ENCODE measurements around the gene CES4A. TPM values are rescaled to one million over a fixed set of nuclear protein-coding genes. Genes with fewer than 3 reads are reported as not detected.

CES4A gene
- total and polyA plus RNA-seq, 2 of the 13 experiments (the other 11 are each of a cell fraction or from before 2014, with no cell fraction given) = 0.09 to 0.17 TPM

DNA sequence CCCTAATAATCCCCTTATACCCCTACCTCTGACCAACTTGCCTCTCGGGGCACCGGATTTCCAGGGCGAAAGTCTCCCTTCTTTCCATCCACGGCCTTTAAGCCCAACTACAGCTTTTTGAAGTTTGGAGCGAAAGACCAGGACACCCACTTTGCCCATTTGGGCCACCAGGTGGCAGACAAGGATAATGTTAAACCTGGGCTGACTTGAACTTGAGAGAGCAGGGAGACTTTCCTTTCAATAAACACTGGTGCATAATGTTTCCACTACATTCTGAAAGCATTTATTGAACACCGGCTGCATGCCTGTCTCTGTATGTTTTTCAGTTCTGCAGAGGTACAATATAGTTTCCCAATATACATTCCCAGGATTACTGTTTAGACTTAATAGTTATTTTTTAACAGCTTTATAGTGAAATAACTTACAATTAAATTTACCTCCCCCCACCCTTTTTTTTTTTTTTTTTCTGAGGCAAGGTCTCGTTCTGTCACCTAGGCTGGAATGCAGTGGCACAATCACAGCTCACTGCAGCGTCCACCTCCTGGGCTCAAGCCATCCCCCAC lies 34.2 kb upstream of the CES4A start (continued):
- TF ChIP-seq, protein P1, sequence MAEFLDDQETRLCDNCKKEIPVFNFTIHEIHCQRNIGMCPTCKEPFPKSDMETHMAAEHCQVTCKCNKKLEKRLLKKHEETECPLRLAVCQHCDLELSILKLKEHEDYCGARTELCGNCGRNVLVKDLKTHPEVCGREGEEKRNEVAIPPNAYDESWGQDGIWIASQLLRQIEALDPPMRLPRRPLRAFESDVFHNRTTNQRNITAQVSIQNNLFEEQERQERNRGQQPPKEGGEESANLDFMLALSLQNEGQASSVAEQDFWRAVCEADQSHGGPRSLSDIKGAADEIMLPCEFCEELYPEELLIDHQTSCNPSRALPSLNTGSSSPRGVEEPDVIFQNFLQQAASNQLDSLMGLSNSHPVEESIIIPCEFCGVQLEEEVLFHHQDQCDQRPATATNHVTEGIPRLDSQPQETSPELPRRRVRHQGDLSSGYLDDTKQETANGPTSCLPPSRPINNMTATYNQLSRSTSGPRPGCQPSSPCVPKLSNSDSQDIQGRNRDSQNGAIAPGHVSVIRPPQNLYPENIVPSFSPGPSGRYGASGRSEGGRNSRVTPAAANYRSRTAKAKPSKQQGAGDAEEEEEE (CRISPR knock-in tag; IDR thresholded peaks at IDR 0.05; ENCODE audit: borderline replicate concordance) = no peak
- TF ChIP-seq MIER2 (CRISPR knock-in tag; IDR thresholded peaks at IDR 0.05) (peak; percentile 71; the same call in 1 of the 2 replicates), ZBTB7B (CRISPR knock-in tag; IDR thresholded peaks at IDR 0.05) (0 out of 2 replicates have a peak, but pooled peaks have one; percentile 44), ZNF790 (CRISPR knock-in tag; IDR thresholded peaks at IDR 0.05; ENCODE audit: borderline replicate concordance) (no peak), ZBTB42 (CRISPR knock-in tag; IDR thresholded peaks at IDR 0.05) (no peak), HMGA1 (CRISPR knock-in tag; conservative IDR thresholded peaks at IDR 0.05) (no peak), ZNF879 (CRISPR knock-in tag; IDR thresholded peaks at IDR 0.05) (no peak), HNRNPH1 (optimal IDR thresholded peaks at IDR 0.05; ENCODE audit: low read depth, low read length) (no peak), SRF (IDR thresholded peaks at IDR 0.05; ENCODE audit: low read depth, low read length) (no peak), KDM5B (CRISPR knock-in tag; IDR thresholded peaks at IDR 0.05; ENCODE audit: borderline replicate concordance) (no peak), ZMYM4 (CRISPR knock-in tag; IDR thresholded peaks at IDR 0.05) (no peak), HOXA5 (CRISPR knock-in tag; IDR thresholded peaks at IDR 0.05) (no peak), TCF12 (IDR thresholded peaks at IDR 0.05) (no peak), TCF12 (CRISPR knock-in tag; IDR thresholded peaks at IDR 0.05) (no peak), YY1 (IDR thresholded peaks at IDR 0.05; ENCODE audit: insufficient read depth, insufficient replicate concordance, low read depth, low read length) (no peak), ZNF468 (CRISPR knock-in tag; IDR thresholded peaks at IDR 0.05) (no peak), SYNCRIP (IDR thresholded peaks at IDR 0.05; ENCODE audit: insufficient read depth, low read depth, low read length) (no peak), ZNF546 (CRISPR knock-in tag; conservative IDR thresholded peaks at IDR 0.05) (no peak)
- TF ChIP-seq, protein P2, sequence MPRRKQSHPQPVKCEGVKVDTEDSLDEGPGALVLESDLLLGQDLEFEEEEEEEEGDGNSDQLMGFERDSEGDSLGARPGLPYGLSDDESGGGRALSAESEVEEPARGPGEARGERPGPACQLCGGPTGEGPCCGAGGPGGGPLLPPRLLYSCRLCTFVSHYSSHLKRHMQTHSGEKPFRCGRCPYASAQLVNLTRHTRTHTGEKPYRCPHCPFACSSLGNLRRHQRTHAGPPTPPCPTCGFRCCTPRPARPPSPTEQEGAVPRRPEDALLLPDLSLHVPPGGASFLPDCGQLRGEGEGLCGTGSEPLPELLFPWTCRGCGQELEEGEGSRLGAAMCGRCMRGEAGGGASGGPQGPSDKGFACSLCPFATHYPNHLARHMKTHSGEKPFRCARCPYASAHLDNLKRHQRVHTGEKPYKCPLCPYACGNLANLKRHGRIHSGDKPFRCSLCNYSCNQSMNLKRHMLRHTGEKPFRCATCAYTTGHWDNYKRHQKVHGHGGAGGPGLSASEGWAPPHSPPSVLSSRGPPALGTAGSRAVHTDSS (CRISPR knock-in tag; conservative IDR thresholded peaks at IDR 0.05) = no peak
- TF ChIP-seq, protein P3, sequence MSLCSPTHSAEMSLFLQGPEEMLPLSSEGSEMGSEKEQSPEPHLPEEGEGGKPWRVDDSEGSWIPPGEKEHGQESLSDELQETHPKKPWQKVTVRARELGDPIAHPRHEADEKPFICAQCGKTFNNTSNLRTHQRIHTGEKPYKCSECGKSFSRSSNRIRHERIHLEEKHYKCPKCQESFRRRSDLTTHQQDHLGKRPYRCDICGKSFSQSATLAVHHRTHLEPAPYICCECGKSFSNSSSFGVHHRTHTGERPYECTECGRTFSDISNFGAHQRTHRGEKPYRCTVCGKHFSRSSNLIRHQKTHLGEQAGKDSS (CRISPR knock-in tag; IDR thresholded peaks at IDR 0.05; ENCODE audit: borderline replicate concordance, low read depth) = no peak
- TF ChIP-seq, protein P4, sequence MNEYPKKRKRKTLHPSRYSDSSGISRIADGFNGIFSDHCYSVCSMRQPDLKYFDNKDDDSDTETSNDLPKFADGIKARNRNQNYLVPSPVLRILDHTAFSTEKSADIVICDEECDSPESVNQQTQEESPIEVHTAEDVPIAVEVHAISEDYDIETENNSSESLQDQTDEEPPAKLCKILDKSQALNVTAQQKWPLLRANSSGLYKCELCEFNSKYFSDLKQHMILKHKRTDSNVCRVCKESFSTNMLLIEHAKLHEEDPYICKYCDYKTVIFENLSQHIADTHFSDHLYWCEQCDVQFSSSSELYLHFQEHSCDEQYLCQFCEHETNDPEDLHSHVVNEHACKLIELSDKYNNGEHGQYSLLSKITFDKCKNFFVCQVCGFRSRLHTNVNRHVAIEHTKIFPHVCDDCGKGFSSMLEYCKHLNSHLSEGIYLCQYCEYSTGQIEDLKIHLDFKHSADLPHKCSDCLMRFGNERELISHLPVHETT (CRISPR knock-in tag; conservative IDR thresholded peaks at IDR 0.05) = no peak
- TF ChIP-seq, protein P5, sequence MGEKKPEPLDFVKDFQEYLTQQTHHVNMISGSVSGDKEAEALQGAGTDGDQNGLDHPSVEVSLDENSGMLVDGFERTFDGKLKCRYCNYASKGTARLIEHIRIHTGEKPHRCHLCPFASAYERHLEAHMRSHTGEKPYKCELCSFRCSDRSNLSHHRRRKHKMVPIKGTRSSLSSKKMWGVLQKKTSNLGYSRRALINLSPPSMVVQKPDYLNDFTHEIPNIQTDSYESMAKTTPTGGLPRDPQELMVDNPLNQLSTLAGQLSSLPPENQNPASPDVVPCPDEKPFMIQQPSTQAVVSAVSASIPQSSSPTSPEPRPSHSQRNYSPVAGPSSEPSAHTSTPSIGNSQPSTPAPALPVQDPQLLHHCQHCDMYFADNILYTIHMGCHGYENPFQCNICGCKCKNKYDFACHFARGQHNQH (CRISPR knock-in tag; IDR thresholded peaks at IDR 0.05) = peak; percentile 39; the same call in 1 of the 2 replicates
- TF ChIP-seq, protein P6, sequence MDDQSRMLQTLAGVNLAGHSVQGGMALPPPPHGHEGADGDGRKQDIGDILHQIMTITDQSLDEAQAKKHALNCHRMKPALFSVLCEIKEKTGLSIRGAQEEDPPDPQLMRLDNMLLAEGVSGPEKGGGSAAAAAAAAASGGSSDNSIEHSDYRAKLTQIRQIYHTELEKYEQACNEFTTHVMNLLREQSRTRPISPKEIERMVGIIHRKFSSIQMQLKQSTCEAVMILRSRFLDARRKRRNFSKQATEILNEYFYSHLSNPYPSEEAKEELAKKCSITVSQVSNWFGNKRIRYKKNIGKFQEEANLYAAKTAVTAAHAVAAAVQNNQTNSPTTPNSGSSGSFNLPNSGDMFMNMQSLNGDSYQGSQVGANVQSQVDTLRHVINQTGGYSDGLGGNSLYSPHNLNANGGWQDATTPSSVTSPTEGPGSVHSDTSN (CRISPR knock-in tag; IDR thresholded peaks at IDR 0.05; ENCODE audit: borderline replicate concordance) = no peak
